Liver (tissue), 9 donors: ENCODE measurements around the gene CRYBA2. TPM values are rescaled to one million over a fixed set of nuclear protein-coding genes. Genes with fewer than 3 reads are reported as not detected.

Source experiments
- DNase-seq: peaks from one replicate; pipeline ENCODE4 v3.0.0-alpha.2; 2017; ENCODE audit warnings: low spot score
- H3K27ac ChIP-seq, 2 donors: one replicate each; pipeline ENCODE4 v1.7.0; 2013; ENCODE audit warnings: inconsistent platforms in 2 of 2, low read length in 2 of 2, control low read depth in 1 of 2, low read depth in 1 of 2, mild to moderate bottlenecking in 1 of 2
- H3K27me3 ChIP-seq, 4 donors: one replicate each; pipeline versions ENCODE4 v1.6.1 to v1.7.0; 2013; ENCODE audit warnings: low read length in 3 of 4, inconsistent platforms in 1 of 4, mild to moderate bottlenecking in 1 of 4, moderate library complexity in 1 of 4; ENCODE audit not compliant: control insufficient read depth in 4 of 4, insufficient read depth in 4 of 4
- H3K36me3 ChIP-seq, 4 donors: one replicate each; pipeline versions ENCODE4 v1.6.1 to v1.7.0; 2013; ENCODE audit warnings: low read length in 3 of 4, mild to moderate bottlenecking in 3 of 4, low read depth in 1 of 4, moderate library complexity in 1 of 4; ENCODE audit not compliant: control insufficient read depth in 4 of 4, insufficient read depth in 3 of 4
- H3K4me1 ChIP-seq, 4 donors: one replicate each; pipeline versions ENCODE4 v1.6.1 to v1.7.0; 2013; ENCODE audit warnings: low read length in 3 of 4, mild to moderate bottlenecking in 3 of 4, moderate library complexity in 1 of 4; ENCODE audit not compliant: control insufficient read depth in 4 of 4, insufficient read depth in 4 of 4
- H3K4me3 ChIP-seq, 3 donors: one replicate each; pipeline versions ENCODE4 v1.6.1 to v1.7.0; 2013; ENCODE audit warnings: low read length in 3 of 3, control low read depth in 1 of 3, low read depth in 1 of 3, mild to moderate bottlenecking in 1 of 3
- H3K9ac ChIP-seq, 2 donors: one replicate each; pipeline ENCODE4 v1.7.0; 2013; ENCODE audit warnings: low read length in 2 of 2, mild to moderate bottlenecking in 2 of 2, moderate library complexity in 2 of 2, control low read depth in 1 of 2, low read depth in 1 of 2
- H3K9me3 ChIP-seq, 4 donors: one replicate each; pipeline versions ENCODE4 v1.6.1 to v1.7.0; 2013; ENCODE audit warnings: low read length in 3 of 4; ENCODE audit not compliant: control insufficient read depth in 4 of 4
- EGR1 ChIP-seq, 2 donors: IDR thresholded peaks; 2 replicates each; pipeline ENCODE4 v1.6.1; 2016 to 2018; ENCODE audit warnings: antibody characterized with exemption in 2 of 2, low read depth in 2 of 2
- FOXA1 ChIP-seq: IDR thresholded peaks from 2 replicates; pipeline ENCODE4 v1.6.1; 2016; ENCODE audit warnings: antibody characterized with exemption
- FOXA2 ChIP-seq: IDR thresholded peaks from 2 replicates; pipeline ENCODE4 v1.6.1; 2016; ENCODE audit warnings: antibody characterized with exemption
- GABPA ChIP-seq, 2 donors: IDR thresholded peaks in 1 of 2; conservative IDR thresholded peaks in 1 of 2; 2 replicates each; pipeline ENCODE4 v1.6.1; 2016; ENCODE audit warnings: antibody characterized with exemption in 2 of 2, mild to moderate bottlenecking in 1 of 2, moderate library complexity in 1 of 2
- HNF4A ChIP-seq, 2 donors: conservative IDR thresholded peaks; 2 replicates each; pipeline ENCODE4 v1.6.1; 2016; ENCODE audit warnings: antibody characterized with exemption in 2 of 2, mild to moderate bottlenecking in 2 of 2
- HNF4G ChIP-seq: IDR thresholded peaks from 2 replicates; pipeline ENCODE4 v1.6.1; 2016; ENCODE audit warnings: antibody characterized with exemption
- JUND ChIP-seq, 2 donors: IDR thresholded peaks; 2 replicates each; pipeline ENCODE4 v1.6.1; 2016; ENCODE audit warnings: antibody characterized with exemption in 2 of 2
- NR2F2 ChIP-seq: IDR thresholded peaks from 2 replicates; pipeline ENCODE4 v1.6.1; 2016; ENCODE audit warnings: antibody characterized with exemption
- RAD21 ChIP-seq, 2 donors: IDR thresholded peaks; 2 replicates each; pipeline ENCODE4 v1.6.1; 2016; ENCODE audit warnings: antibody characterized with exemption in 2 of 2, mild to moderate bottlenecking in 2 of 2
- RXRA ChIP-seq, 2 donors: IDR thresholded peaks; 2 replicates each; pipeline ENCODE4 v1.6.1; 2017 to 2018; ENCODE audit warnings: antibody characterized with exemption in 2 of 2, mild to moderate bottlenecking in 1 of 2
- SP1 ChIP-seq: IDR thresholded peaks from 2 replicates; pipeline ENCODE4 v1.6.1; 2018; ENCODE audit warnings: antibody characterized with exemption, mild to moderate bottlenecking
- TAF1 ChIP-seq: conservative IDR thresholded peaks from 2 replicates; pipeline ENCODE4 v1.6.1; 2016; ENCODE audit warnings: antibody characterized with exemption, mild to moderate bottlenecking
- YY1 ChIP-seq: IDR thresholded peaks from 2 replicates; pipeline ENCODE4 v1.6.1; 2016; ENCODE audit warnings: antibody characterized with exemption, mild to moderate bottlenecking
- WGBS: extraction: QIAGEN DNeasy Blood & Tissue Kit; methylation state at CpG from one replicate; pipeline ENCODE4 v1.1.7; 2013; 5-methylcytosine and 5-hydroxymethylcytosine counted together
- polyA plus RNA-seq, 2 donors: library from polyadenylated mRNA; stranded (reverse) in 1 of 2; unstranded in 1 of 2; fragments of 200-250 nt in 1 of 2; fragments of >200 nt in 1 of 2; fragmentation: Nextera tagmentation in 1 of 2; extraction: Ambion mirVana in 1 of 2; gene quantifications; one replicate each; pipeline versions ENCODE4 v1.2.1 to v1.2.3, GENCODE V29; 2013 to 2015
- total RNA-seq, 2 donors: library from RNA; depleted of rRNA; stranded (reverse); fragments of >200 nt; gene quantifications; one replicate each; pipeline ENCODE4 v1.2.3, GENCODE V29; 2014
- TF ChIP-seq, protein P1 (sequence below): IDR thresholded peaks from 2 replicates; pipeline ENCODE4 v1.6.1; 2016; ENCODE audit warnings: antibody characterized with exemption
- TF ChIP-seq, protein P2 (sequence below): IDR thresholded peaks from 2 replicates; pipeline ENCODE4 v1.6.1; 2016; ENCODE audit warnings: antibody characterized with exemption
- TF ChIP-seq, protein P3 (sequence below): IDR thresholded peaks from 2 replicates; pipeline ENCODE4 v1.6.1; 2016; ENCODE audit warnings: antibody characterized with exemption, mild to moderate bottlenecking
- TF ChIP-seq, protein P4 (sequence below): fragments of 150-350 bp; IDR thresholded peaks from 2 replicates; pipeline ENCODE4 v1.5.1; 2017; ENCODE audit warnings: improper control_type of control experiment, low read depth, low read length; ENCODE audit not compliant: missing input control
- TF ChIP-seq, protein P5 (sequence below): IDR thresholded peaks from 2 replicates; pipeline ENCODE4 v1.6.1; 2016; ENCODE audit warnings: antibody characterized with exemption
- donor health status: healthy.
- donor health status: healthy.
- donor health status: healthy.
- donor health status: healthy.
- donor health status: healthy.

CRYBA2 gene
- total and polyA plus RNA-seq, 4 donors = not detected

DNA sequence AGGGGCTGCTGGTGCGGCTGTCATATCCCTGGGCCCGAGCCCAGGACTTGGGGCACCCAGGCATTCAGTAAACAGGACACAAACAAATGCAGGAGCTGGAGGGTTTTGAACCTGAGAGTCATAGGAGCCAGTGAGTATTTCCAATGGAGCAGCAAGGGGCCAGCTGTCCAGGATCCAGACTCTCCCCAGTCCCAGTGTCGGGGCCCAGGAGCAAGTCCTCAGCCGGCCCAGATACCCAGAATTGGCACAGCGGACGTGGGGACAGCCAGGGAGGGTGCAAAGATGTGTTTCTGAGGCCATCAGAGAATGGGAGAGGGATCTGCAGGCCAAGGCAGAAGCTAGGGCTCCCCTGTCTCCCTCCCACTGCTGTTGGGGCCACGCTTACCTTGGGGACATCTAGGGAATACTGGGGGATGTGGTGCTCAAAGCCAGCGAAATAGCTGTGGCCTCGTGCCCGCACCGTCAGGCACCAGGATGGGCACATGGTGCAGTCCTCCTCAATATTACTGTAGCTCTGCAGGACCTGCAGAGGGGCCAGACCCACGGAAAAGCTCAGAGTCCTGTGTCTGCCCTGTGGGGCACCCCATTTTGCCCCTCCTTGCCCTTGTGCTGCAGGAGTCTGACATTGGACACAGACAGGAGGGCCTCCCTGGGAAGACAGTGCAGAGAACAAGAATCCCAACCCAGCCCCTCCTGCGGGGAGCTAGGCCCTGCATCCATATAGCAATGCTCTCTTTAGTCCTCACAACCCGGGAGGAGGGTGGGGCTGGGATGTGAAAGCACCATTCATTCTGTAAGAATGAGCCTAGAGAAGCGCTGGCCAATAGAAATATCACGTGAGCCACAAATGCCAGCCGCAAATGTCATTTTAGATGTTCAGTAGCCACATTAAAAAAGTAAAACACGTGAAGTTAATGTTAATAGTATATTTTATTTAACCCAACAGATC is 32.7 kb upstream of the CRYBA2 start (continued):
- TF ChIP-seq RAD21 (IDR thresholded peaks at IDR 0.05) (no peak), FOXA2 (no peak), EGR1 (IDR thresholded peaks at IDR 0.05; ENCODE audit: low read depth in 2 of 2) (no peak), HNF4A (conservative IDR thresholded peaks at IDR 0.05) (no peak), GABPA (IDR thresholded peaks at IDR 0.05 in 1 of 2, conservative IDR thresholded peaks at IDR 0.05 in 1 of 2) (no peak), FOXA1 (no peak), TAF1 (no peak), SP1 (no peak)

DNA sequence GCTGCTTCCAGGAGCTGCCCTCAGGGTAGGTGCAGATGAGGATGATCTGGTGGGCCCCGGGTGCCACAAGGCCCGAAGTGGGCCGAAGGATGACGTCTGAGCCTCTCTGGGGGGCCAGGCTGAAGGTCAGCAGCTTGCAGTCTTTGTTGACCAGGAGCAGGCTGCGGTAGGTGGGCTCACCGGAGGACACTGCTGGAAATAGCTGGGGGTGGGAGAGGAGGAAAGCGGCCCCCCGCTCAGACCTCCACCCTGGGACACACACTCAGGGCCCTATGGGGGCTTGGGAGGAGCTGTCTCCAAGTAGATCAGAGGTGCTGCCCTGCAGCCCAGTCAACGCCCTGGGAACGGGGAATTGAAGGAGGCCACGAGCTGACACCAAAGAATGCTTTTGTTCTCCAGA is 30.8 kb upstream of the CRYBA2 start:
- no peaks in the 10 kb centered on the region for H3K36me3 ChIP-seq
- no peak for TF ChIP-seq YY1
- no peak for TF ChIP-seq EGR1 (IDR thresholded peaks at IDR 0.05; ENCODE audit: low read depth in 2 of 2)
- no peak for TF ChIP-seq SP1
- TF ChIP-seq, protein P1, sequence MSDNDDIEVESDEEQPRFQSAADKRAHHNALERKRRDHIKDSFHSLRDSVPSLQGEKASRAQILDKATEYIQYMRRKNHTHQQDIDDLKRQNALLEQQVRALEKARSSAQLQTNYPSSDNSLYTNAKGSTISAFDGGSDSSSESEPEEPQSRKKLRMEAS = no peak
- TF ChIP-seq, protein P2, sequence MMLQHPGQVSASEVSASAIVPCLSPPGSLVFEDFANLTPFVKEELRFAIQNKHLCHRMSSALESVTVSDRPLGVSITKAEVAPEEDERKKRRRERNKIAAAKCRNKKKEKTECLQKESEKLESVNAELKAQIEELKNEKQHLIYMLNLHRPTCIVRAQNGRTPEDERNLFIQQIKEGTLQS = no peak
- TF ChIP-seq FOXA2 = no peak
- TF ChIP-seq NR2F2 = no peak
- TF ChIP-seq HNF4A (conservative IDR thresholded peaks at IDR 0.05) = no peak
- no peak for TF ChIP-seq TAF1
- no peak for TF ChIP-seq RAD21 (IDR thresholded peaks at IDR 0.05)
- TF ChIP-seq HNF4G = no peak
- no peak for TF ChIP-seq FOXA1
- TF ChIP-seq, protein P3, sequence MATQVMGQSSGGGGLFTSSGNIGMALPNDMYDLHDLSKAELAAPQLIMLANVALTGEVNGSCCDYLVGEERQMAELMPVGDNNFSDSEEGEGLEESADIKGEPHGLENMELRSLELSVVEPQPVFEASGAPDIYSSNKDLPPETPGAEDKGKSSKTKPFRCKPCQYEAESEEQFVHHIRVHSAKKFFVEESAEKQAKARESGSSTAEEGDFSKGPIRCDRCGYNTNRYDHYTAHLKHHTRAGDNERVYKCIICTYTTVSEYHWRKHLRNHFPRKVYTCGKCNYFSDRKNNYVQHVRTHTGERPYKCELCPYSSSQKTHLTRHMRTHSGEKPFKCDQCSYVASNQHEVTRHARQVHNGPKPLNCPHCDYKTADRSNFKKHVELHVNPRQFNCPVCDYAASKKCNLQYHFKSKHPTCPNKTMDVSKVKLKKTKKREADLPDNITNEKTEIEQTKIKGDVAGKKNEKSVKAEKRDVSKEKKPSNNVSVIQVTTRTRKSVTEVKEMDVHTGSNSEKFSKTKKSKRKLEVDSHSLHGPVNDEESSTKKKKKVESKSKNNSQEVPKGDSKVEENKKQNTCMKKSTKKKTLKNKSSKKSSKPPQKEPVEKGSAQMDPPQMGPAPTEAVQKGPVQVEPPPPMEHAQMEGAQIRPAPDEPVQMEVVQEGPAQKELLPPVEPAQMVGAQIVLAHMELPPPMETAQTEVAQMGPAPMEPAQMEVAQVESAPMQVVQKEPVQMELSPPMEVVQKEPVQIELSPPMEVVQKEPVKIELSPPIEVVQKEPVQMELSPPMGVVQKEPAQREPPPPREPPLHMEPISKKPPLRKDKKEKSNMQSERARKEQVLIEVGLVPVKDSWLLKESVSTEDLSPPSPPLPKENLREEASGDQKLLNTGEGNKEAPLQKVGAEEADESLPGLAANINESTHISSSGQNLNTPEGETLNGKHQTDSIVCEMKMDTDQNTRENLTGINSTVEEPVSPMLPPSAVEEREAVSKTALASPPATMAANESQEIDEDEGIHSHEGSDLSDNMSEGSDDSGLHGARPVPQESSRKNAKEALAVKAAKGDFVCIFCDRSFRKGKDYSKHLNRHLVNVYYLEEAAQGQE = no peak
- no peak for TF ChIP-seq JUND (IDR thresholded peaks at IDR 0.05)
- TF ChIP-seq, protein P4, sequence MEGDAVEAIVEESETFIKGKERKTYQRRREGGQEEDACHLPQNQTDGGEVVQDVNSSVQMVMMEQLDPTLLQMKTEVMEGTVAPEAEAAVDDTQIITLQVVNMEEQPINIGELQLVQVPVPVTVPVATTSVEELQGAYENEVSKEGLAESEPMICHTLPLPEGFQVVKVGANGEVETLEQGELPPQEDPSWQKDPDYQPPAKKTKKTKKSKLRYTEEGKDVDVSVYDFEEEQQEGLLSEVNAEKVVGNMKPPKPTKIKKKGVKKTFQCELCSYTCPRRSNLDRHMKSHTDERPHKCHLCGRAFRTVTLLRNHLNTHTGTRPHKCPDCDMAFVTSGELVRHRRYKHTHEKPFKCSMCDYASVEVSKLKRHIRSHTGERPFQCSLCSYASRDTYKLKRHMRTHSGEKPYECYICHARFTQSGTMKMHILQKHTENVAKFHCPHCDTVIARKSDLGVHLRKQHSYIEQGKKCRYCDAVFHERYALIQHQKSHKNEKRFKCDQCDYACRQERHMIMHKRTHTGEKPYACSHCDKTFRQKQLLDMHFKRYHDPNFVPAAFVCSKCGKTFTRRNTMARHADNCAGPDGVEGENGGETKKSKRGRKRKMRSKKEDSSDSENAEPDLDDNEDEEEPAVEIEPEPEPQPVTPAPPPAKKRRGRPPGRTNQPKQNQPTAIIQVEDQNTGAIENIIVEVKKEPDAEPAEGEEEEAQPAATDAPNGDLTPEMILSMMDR = no peak
- TF ChIP-seq GABPA (IDR thresholded peaks at IDR 0.05 in 1 of 2, conservative IDR thresholded peaks at IDR 0.05 in 1 of 2) = no peak
- no peak for TF ChIP-seq RXRA (IDR thresholded peaks at IDR 0.05)
- TF ChIP-seq, protein P5, sequence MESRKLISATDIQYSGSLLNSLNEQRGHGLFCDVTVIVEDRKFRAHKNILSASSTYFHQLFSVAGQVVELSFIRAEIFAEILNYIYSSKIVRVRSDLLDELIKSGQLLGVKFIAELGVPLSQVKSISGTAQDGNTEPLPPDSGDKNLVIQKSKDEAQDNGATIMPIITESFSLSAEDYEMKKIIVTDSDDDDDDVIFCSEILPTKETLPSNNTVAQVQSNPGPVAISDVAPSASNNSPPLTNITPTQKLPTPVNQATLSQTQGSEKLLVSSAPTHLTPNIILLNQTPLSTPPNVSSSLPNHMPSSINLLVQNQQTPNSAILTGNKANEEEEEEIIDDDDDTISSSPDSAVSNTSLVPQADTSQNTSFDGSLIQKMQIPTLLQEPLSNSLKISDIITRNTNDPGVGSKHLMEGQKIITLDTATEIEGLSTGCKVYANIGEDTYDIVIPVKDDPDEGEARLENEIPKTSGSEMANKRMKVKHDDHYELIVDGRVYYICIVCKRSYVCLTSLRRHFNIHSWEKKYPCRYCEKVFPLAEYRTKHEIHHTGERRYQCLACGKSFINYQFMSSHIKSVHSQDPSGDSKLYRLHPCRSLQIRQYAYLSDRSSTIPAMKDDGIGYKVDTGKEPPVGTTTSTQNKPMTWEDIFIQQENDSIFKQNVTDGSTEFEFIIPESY = no peak

More for the DNA sequence above, 30.8 kb upstream of the CRYBA2 start:
- Histone ChIP-seq H3K4me3 (no peak overlapping the region), H3K27me3 (no peaks in the 10 kb centered on the region), H3K27ac (no peak overlapping the region), H3K9me3 (no peaks in the 10 kb centered on the region), H3K4me1 (no peaks in the 10 kb centered on the region), H3K9ac (no peak overlapping the region)
- WGBS = 84% methylated on average over 11 of the region's 11 CpGs
- DNase-seq = no peak
